AG09319 (cell line): ENCODE results near the gene ADH1A.
"Not testable (repeated sequence)": the region's sequence is repeated elsewhere in the genome, so short reads cannot be mapped to it uniquely, and the experiment has no call there.

Experiments used
- DNase-seq: peaks from one replicate; pipeline ENCODE4 v3.0.0-alpha.2; 2010; ENCODE audit warnings: low read depth; ENCODE audit errors: extremely low read depth
- TF ChIP-seq, protein P1 (sequence below): IDR thresholded peaks from 2 replicates; pipeline ENCODE4 v1.5.1; 2011; ENCODE audit warnings: low read depth, mild to moderate bottlenecking, inconsistent platforms, low read length, moderate library complexity

ADH1A gene

DNA sequence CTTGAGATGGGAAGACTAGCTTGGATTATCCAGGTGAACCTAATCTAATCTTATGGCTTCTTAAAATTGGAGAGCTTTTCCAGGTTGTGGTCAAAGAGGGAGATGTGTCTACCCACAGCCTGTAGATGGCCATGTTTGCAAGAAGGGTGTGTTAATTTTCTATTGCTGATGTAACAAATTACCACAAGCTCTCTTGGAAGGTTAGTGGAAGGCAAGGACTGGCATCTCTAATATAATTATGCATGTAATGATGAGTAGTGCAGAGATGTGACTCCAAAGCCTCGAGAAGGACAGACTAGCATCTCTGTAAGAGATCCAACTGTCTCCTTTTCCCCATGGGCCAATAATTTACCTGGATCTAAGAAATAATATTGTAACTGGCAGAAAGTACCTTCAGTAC is 33.6 kb upstream of the ADH1A start:
- no peak for DNase-seq
- TF ChIP-seq, protein P1, sequence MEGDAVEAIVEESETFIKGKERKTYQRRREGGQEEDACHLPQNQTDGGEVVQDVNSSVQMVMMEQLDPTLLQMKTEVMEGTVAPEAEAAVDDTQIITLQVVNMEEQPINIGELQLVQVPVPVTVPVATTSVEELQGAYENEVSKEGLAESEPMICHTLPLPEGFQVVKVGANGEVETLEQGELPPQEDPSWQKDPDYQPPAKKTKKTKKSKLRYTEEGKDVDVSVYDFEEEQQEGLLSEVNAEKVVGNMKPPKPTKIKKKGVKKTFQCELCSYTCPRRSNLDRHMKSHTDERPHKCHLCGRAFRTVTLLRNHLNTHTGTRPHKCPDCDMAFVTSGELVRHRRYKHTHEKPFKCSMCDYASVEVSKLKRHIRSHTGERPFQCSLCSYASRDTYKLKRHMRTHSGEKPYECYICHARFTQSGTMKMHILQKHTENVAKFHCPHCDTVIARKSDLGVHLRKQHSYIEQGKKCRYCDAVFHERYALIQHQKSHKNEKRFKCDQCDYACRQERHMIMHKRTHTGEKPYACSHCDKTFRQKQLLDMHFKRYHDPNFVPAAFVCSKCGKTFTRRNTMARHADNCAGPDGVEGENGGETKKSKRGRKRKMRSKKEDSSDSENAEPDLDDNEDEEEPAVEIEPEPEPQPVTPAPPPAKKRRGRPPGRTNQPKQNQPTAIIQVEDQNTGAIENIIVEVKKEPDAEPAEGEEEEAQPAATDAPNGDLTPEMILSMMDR: no peak

DNA sequence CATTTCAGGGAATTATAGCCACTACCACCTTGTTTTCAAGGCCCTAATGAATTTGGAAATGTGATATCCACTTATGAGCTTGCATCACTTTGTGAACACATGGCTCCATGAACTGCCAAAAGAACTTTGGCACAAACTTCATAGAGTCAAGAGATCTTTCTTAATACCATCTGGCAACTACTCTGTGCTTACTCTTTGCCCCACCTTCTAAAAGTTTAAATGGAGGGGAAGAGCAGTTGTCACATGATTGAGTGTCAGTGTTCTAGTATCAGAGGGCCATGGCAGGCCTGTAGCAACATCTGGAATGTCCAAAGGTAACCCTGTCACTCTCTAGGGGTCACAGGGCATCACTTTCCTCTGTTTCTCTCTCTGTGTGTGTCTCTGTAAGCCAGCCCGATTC is 33.0 kb upstream of the ADH1A start:
- TF ChIP-seq, protein P1: no peak
- peak; percentile 75 for DNase-seq

DNA sequence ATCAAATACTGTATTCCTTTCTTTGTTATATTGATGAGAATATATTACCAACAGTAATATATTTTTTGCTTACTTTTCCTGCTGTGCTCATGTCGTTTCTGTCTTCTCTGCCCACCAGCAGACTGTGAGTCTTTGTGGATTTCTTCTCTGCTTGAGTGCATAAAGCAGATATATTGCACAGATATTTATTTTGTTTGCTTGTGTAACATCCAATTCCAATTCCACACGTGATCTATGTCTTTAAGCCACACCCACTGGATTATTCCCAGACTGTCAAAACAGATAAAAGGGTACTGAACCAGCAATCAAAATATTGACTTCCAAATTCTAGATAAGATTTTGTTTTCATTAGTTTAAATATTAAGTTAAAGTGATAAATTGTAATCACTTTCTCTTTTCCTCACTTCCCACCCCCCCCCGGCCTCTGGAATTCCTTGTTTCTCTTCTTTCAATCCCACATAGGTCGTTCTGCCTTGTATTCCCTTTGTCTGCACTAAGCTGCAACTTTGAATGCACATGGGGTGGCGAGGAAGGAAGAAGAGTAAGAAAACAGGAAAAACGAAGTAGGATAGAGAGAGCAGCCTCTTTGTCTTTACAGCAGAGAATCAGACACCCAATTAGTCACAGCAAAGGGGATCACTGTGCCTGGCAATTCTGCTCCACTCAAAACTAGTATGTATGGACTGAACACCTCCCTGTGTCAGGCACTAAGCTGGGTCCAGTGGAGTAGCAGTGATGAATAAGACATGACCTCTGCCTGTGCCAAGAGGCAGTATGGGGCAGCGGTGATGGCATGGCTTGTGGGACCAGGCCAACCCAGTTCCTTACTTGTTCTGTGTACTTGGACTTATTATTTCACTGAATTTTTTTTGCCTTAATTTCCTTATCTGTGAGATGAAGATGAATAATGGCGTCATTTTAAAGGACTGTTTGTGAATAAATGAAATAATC is 30.7 kb upstream of the ADH1A start, which contains the start of gene ADH1B:
Gene ADH1B, minus strand, starts transcription at position 161 of the 951 bp plus-strand sequence. Its CDS starts 70 bp downstream, at position 91.
- TF ChIP-seq, protein P1: no peak
- no peak for DNase-seq

DNA sequence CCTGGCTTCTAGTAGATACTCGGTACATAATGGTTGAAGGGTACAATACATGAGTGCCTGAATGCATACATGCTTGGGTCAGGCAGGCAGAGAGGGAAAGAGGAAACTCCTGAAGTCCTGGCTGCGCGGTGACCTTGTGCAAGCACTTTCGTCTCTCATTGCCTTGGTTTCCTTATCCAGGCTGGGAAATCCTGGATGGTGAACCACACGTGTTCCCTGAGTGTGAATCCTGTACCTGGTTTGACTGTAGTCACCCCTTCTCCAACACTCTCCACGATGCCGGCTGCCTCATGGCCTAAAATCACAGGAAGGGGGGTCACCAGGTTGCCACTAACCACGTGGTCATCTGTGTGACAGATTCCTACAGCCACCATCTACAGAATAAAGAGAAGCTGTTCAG is 27.0 kb upstream of the ADH1A start:
- DNase-seq: not testable (repeated sequence)

DNA sequence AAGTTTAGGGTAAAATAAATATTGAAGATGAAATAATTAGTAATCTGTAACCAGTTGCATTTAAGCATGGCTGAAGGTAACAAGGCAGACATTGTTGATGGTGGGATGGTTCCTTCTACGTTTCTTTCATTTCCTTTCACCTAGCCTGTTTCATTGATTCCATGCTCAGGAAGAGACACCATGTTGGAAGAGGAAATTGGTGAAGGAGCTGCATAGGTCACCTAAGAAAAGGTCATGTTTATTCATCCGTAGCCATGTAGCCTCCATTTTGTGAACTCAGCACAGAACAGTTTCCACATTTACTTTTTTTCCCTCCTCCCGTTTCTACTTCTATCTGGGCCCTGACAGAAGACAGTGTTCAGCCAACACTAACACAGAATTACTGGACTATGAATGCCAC is 26.6 kb upstream of the ADH1A start:
- no peak for DNase-seq
- TF ChIP-seq, protein P1: no peak

DNA sequence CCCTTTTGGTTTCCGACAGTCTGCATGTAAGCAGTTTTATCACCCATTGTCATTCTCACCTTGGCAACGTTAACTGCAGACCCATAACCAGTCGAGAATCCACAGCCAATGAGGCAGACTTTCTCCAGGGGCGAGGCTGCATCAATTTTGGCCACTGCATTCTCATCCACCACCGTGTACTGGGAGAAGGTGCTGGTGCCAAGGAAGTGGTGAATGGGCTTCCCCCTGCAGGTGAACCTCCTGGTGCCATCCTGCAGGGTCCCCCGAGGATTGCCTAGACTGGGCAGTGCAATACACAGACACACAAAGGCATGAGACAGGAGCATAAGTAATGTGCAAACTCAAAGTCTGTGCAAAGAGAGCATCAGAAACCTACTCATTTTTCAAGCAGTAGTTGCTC is 25.1 kb upstream of the ADH1A start:
- TF ChIP-seq, protein P1: no peak
- no peak for DNase-seq

DNA sequence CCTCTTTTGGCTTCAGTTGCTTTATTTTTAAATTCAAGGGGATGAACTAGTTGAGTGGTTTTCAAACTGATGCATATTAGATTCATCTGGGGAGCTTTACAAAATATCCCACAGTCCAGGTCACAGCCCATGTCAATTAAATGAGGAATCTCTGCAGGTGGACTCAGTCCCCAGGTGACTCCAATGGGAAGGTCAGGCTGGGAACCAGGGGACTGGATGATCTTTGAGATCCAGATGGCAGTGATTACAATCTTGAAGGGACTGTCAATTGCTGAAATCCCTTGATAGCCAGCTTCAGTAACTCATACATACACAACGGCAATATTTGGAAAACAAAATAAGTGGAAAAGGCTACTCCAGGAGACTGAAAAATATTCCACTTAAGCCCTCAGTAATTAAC is 23.4 kb upstream of the ADH1A start:
- DNase-seq: no peak
- TF ChIP-seq, protein P1: no peak

DNA sequence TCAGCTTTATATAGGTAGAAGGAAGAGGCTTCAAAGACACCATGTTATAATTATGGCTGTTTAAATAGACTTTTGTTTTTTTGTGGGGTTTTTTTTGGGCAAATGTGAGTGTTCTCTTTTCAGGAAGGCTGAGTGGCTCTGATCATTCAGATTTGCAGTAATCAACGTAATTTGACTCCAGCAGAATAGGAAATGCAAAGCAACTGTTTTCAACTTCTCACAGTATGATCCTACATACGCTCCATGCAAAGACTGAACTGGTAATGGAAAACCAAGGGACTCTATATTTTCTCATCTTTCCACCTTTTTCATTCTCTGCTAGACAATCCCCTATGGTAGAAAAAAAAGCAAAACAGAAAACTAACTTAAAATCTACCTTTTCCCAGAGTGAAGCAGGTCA is 19.6 kb upstream of the ADH1A start:
- TF ChIP-seq, protein P1: no peak

More for the DNA sequence above, 19.6 kb upstream of the ADH1A start:
- no peak for DNase-seq
